ENCODE results near the gene SMURF1. TPM values are rescaled to one million over a fixed set of nuclear protein-coding genes. Genes with fewer than 3 reads are reported as not detected.

The SMURF1 gene
- total RNA-seq, 1 donor from 2014 or later: 10.0 TPM

- peaks cover 72% of the 10 kb centered on the region for H3K36me3 ChIP-seq
- H3K27me3 ChIP-seq (ENCODE audit: low read depth): no peaks in the 10 kb centered on the region
- TF ChIP-seq CTCF (IDR thresholded peaks at IDR 0.05; ENCODE audit: borderline replicate concordance): no peak
- no peaks in the 10 kb centered on the region for H3K9me3 ChIP-seq (replicated peaks)
- no peak overlapping the region for H3K4me3 ChIP-seq
- no peaks in the 10 kb centered on the region for H3K4me1 ChIP-seq
- no peak for DNase-seq
- H3K27ac ChIP-seq (replicated peaks): no peak overlapping the region
- intact Hi-C loops (cut with micrococcal nuclease): no loop called here
These were observed 129.6 kb downstream of the SMURF1 start for GRCh38 chr7:99014113-99014985.

DNA sequence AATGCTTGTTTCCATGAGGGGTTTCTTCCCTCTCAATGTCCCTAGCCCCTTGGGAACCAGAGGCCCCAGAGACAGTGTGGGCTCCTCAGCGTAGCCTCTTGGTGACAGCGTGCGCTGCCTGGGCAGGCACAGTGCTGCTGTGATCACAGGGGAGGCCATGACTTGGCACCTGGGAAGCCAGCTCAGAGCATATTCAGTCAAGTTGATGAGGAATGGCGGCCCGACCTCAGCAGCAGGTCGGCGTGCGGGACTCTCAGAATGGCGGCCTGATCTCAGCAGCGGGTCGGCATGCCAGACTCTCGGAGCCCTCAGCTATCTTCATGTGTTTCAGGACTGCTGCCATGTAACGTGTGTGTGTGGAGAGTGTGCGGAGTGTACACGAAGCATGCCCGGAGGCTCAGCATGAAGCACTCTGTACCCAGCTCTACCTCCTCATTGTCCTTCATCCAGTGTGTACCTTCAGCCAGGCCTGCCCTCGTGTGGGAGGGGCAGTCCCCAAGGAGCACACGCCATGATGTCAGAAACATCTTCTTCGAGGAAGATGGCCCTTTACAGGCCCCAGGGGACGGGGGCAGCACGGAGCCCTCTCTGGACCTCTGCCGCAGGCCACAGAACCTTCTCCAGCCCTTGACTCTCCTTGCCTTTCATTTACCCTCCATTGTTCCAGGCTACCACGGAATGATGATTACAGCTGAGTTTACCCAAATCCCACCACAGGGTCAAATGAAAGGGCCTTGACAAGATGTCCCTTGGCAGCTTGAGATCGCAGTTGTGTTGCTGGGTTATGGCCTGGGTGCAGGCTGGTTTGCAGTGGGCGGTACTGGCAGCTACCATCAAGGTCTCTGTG is 130.4 kb downstream of the SMURF1 start:
- DNase-seq: no peak
- no peak for TF ChIP-seq CTCF (IDR thresholded peaks at IDR 0.05; ENCODE audit: borderline replicate concordance)
- Histone ChIP-seq H3K4me1 (no peaks in the 10 kb centered on the region), H3K4me3 (no peak overlapping the region), H3K27me3 (ENCODE audit: low read depth) (no peaks in the 10 kb centered on the region), H3K9me3 (replicated peaks) (no peaks in the 10 kb centered on the region), H3K27ac (replicated peaks) (no peak overlapping the region), H3K36me3 (peaks cover 81% of the 10 kb centered on the region)
- intact Hi-C loops (cut with micrococcal nuclease): no loop called here

- DNase-seq: no peak
- intact Hi-C loops (cut with micrococcal nuclease): no loop called here
- no peak overlapping the region for H3K4me3 ChIP-seq
- H3K27me3 ChIP-seq (ENCODE audit: low read depth): no peaks in the 10 kb centered on the region
- no peak for TF ChIP-seq CTCF (IDR thresholded peaks at IDR 0.05; ENCODE audit: borderline replicate concordance)
- H3K36me3 ChIP-seq: peaks cover 88% of the 10 kb centered on the region
- no peaks in the 10 kb centered on the region for H3K4me1 ChIP-seq
- H3K9me3 ChIP-seq (replicated peaks): no peaks in the 10 kb centered on the region
- H3K27ac ChIP-seq (replicated peaks): no peak overlapping the region
These were observed 131.2 kb downstream of the SMURF1 start for GRCh38 chr7:99012722-99013121.

DNA sequence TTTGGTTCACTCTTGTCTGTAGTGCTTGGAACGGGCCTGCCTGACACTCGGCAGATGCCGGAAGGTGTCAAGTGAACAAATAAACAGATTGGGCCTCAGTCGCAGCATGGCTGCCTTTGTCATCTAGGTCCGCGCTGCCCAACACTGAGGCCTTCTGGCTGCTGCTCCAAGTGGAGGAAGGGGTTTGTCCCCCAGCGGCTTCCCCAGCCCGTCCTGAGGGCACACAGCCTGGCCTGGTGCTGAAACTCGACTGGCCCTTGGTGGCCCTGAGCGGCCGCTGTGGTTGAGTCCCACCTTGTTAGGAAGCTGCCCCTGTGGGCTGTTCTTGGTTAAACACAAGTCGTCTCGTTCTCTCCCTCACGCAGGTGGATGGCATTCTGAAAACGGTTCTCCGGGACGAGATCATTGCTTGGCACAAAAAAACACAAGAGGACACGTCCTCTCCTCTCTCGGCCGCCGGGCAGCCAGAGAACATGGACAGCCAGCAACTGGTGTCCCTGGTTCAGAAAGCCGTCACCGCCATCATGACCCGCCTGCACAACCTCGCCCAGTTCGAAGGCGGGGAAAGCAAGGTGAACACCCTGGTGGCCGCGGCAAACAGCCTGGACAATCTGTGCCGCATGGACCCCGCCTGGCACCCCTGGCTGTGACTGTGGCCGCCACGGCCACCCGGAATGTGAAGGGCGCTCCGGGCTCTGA is 132.1 kb downstream of the SMURF1 start:
- Histone ChIP-seq H3K4me3 (no peak overlapping the region), H3K36me3 (peaks cover 97% of the 10 kb centered on the region), H3K27ac (replicated peaks) (no peak overlapping the region), H3K27me3 (ENCODE audit: low read depth) (no peaks in the 10 kb centered on the region), H3K4me1 (no peaks in the 10 kb centered on the region), H3K9me3 (replicated peaks) (no peaks in the 10 kb centered on the region)
- TF ChIP-seq CTCF (IDR thresholded peaks at IDR 0.05; ENCODE audit: borderline replicate concordance): no peak
- no peak for DNase-seq
- intact Hi-C loops (cut with micrococcal nuclease): no loop called here

GRCh38 chr7:99011341-99011705 is 132.6 kb downstream of the SMURF1 start:
- Histone ChIP-seq H3K36me3 (peaks cover 100% of the 10 kb centered on the region), H3K9me3 (replicated peaks) (no peaks in the 10 kb centered on the region)
- intact Hi-C loops (cut with micrococcal nuclease): no loop called here

More at GRCh38 chr7:99011341-99011705, 132.6 kb downstream of the SMURF1 start:
- H3K4me3 ChIP-seq: no peak overlapping the region
- TF ChIP-seq CTCF (IDR thresholded peaks at IDR 0.05; ENCODE audit: borderline replicate concordance): no peak
- no peaks in the 10 kb centered on the region for H3K27me3 ChIP-seq (ENCODE audit: low read depth)
- no peaks in the 10 kb centered on the region for H3K4me1 ChIP-seq
- H3K27ac ChIP-seq (replicated peaks): no peak overlapping the region
- no peak for DNase-seq

Measured in left ventricle myocardium inferior (tissue), 1 donor.